ENCODE measurements around the gene UCKL1. TPM values are rescaled to one million over a fixed set of nuclear protein-coding genes. Genes with fewer than 3 reads are reported as not detected.
A peak's percentile ranks its signal among the peaks of the same experiment; 100 is the strongest.
"Not testable (repeated sequence)": the region's sequence is repeated elsewhere in the genome, so short reads cannot be mapped to it uniquely, and the experiment has no call there.

UCKL1 gene
- total RNA-seq, 2 donors from 2014 or later = 46.6 to 66.2 TPM

DNA sequence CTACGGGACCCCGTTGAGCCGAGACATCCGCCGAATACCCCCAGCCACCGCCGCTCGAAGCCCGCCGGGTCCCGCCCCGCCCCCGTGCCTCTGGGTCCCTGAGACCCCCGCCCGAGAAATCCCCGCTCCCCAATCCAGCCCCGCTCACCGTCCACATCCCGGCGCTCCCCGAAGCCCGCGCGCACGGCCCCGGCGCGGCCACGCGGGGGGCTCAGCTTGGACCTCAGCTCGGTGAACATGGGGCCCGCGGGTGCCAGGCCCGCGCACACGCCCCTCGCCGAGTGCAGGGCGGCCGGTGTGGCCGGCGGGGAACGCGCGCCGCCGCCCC lies 23.0 kb upstream of the UCKL1 start:
- Histone ChIP-seq H3K27me3 (replicated peaks; ENCODE audit: insufficient read depth) (no peaks in the 10 kb centered on the region), H3K27ac (peak overlapping the region; percentile 73 to 83), H3K36me3 (no peaks in the 10 kb centered on the region), H3K4me1 (replicated peaks) (peaks cover 12% of the 10 kb centered on the region), H3K4me3 (peak overlapping the region; percentile 46 to 58), H3K9me3 (no peaks in the 10 kb centered on the region)
- 2% methylated on average over 33 of the region's 47 CpGs for WGBS
- intact Hi-C loops (cut with DNase I) = loop anchor here (10.0 kb wide), 2 partner anchors 204 to 334 kb away; no protein-coding TSS in a partner anchor
- DNase-seq (ENCODE audit: low spot score) = no peak
- TF ChIP-seq POLR2A (IDR thresholded peaks at IDR 0.05) (no peak), POLR2AphosphoS5 (IDR thresholded peaks at IDR 0.05) (no peak)
- TF ChIP-seq, protein P1, sequence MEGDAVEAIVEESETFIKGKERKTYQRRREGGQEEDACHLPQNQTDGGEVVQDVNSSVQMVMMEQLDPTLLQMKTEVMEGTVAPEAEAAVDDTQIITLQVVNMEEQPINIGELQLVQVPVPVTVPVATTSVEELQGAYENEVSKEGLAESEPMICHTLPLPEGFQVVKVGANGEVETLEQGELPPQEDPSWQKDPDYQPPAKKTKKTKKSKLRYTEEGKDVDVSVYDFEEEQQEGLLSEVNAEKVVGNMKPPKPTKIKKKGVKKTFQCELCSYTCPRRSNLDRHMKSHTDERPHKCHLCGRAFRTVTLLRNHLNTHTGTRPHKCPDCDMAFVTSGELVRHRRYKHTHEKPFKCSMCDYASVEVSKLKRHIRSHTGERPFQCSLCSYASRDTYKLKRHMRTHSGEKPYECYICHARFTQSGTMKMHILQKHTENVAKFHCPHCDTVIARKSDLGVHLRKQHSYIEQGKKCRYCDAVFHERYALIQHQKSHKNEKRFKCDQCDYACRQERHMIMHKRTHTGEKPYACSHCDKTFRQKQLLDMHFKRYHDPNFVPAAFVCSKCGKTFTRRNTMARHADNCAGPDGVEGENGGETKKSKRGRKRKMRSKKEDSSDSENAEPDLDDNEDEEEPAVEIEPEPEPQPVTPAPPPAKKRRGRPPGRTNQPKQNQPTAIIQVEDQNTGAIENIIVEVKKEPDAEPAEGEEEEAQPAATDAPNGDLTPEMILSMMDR (IDR thresholded peaks at IDR 0.05) = no peak

DNA sequence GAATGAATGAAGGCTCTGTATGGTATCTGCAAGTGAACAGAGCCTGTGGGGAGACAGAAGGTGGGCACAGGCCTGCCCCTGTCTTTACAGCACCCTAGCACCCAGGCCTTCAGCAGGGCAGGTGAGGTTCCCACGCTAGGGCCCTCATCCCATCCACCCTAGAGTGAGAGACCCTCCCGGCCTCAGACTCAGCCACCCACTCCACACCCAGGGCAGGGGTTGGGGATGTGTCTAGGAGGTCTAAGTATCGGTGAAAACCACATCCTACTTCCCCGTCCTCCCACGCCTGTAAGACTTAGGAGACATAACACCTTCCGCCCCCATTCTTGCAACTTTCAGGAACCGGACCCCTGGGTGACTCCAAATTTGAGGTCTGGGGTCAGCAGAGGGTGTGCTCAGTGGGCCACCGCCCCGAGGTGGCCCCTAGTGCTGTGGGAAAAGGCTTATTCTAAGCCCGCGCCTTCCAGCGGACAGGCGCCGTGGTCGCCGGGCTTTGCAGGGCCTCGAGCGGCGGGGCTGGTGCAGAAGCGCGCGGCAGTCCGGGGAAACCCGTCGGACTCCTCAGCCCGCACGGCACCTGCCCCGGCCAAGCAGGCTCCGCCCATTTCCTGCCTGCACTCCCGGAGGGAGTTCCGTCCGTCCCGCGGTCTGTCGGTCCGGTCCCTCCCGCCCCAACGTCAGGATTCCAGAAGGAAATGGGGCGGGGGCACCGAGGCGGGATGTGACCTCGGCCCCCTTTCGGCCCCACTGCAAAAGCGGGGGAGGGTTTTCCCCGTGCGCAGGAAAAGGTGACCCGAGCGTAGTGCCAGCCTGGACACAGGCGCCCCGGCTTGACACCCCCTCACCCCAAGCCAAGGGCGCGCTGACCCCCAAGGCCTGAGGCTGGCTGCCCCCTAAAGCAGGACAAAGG lies 22.4 kb upstream of the UCKL1 start:
- Histone ChIP-seq H3K27ac (peak overlapping the region; percentile 73 to 83), H3K36me3 (no peaks in the 10 kb centered on the region), H3K4me1 (replicated peaks) (peaks cover 15% of the 10 kb centered on the region), H3K9me3 (no peaks in the 10 kb centered on the region), H3K4me3 (peak overlapping the region; percentile 46 to 58), H3K27me3 (replicated peaks; ENCODE audit: insufficient read depth) (no peaks in the 10 kb centered on the region)
- intact Hi-C loops (cut with DNase I) = loop anchor here (10.0 kb wide), 2 partner anchors 204 to 334 kb away; no protein-coding TSS in a partner anchor
- TF ChIP-seq, protein P1 (IDR thresholded peaks at IDR 0.05) = no peak
- TF ChIP-seq POLR2A (IDR thresholded peaks at IDR 0.05) (no peak), POLR2AphosphoS5 (IDR thresholded peaks at IDR 0.05) (peak; percentile 80)
- DNase-seq (ENCODE audit: low spot score) = peak; percentile 80
- 9% methylated on average over 52 of the region's 52 CpGs for WGBS

DNA sequence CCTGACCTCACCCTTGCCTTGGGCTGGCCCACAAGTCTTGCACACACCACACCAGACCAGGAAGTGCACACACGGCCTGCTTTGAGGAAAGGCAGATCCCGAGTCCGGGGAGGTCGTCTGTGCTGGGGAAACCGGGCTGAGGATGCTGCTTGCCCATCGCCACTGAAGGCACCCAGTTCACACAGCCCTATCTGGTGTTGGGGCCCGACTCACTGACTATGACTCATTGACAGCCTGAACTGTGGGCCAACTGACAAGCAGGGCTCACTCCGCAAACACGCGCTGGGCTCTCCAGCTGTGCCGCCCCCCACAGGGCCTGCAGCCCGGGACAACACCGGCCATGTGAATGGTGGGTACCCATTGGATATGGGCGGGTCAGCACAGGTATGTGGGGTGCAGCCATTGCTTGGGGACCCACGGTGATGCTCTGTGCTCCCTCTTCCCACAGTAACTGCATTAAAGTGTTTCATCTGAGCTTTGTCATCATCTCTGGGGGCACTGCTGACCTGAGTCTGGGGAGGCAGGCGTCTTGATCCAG lies 21.6 kb upstream of the UCKL1 start:
- no peak overlapping the region for H3K27ac ChIP-seq
- no peak overlapping the region for H3K4me3 ChIP-seq
- H3K9me3 ChIP-seq = no peaks in the 10 kb centered on the region
- TF ChIP-seq POLR2A (IDR thresholded peaks at IDR 0.05) = no peak
- TF ChIP-seq, protein P1 (IDR thresholded peaks at IDR 0.05) = no peak
- no peaks in the 10 kb centered on the region for H3K36me3 ChIP-seq
- H3K4me1 ChIP-seq (replicated peaks) = peaks cover 15% of the 10 kb centered on the region
- WGBS = 79% methylated on average over 16 of the region's 16 CpGs
- no peak for DNase-seq (ENCODE audit: low spot score)
- intact Hi-C loops (cut with DNase I) = loop anchor here (10.0 kb wide), 2 partner anchors 203 to 333 kb away; no protein-coding TSS in a partner anchor
- no peaks in the 10 kb centered on the region for H3K27me3 ChIP-seq (replicated peaks; ENCODE audit: insufficient read depth)

DNA sequence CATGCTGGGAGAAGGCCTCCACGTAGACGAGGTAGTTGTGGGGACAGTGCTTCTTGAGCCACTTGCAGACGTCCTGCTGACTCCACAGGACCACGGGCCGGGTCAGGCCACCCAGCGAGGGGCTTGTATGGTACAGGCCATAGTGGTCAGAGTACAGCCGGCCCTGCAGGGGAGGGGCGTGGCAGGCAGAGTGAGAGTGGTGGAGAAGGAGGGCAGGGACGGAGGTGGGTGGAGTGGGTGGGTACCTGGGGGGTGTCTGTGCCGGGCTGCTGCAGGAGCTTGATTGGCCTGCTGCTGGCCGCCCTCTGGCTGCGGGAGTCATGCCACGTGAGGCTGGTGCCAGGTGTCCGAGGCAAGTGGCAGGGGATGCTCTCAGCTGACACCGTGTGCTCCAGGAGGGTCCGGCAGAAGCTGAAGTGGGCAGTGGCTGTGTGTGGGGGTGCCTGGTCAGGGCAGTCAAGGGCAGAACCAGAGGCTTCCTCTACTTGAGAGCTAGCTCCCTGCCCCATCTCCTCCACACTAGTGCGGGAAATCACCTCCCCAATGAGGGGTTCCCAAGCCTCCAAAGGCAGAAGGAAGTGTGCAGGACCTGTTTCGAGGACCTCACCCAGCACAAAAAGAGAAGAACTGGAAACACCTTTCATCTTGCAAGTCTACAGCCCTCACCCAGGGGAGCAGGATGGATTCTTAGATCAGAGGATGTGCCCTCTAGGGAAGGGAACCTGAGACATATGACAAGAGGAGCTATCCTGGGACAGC lies 20.9 kb upstream of the UCKL1 start:
- intact Hi-C loops (cut with DNase I) = loop anchor here (10.0 kb wide), 2 partner anchors 202 to 332 kb away; no protein-coding TSS in a partner anchor
- Histone ChIP-seq H3K4me3 (no peak overlapping the region), H3K27me3 (replicated peaks; ENCODE audit: insufficient read depth) (no peaks in the 10 kb centered on the region), H3K9me3 (no peaks in the 10 kb centered on the region), H3K36me3 (no peaks in the 10 kb centered on the region), H3K4me1 (replicated peaks) (peaks cover 14% of the 10 kb centered on the region), H3K27ac (no peak overlapping the region)
- no peak for DNase-seq (ENCODE audit: low spot score)
- TF ChIP-seq, protein P1 (IDR thresholded peaks at IDR 0.05) = no peak
- no peak for TF ChIP-seq POLR2A (IDR thresholded peaks at IDR 0.05)
- TF ChIP-seq POLR2AphosphoS5 (IDR thresholded peaks at IDR 0.05) = no peak
- WGBS = 89% methylated on average over 18 of the region's 18 CpGs

DNA sequence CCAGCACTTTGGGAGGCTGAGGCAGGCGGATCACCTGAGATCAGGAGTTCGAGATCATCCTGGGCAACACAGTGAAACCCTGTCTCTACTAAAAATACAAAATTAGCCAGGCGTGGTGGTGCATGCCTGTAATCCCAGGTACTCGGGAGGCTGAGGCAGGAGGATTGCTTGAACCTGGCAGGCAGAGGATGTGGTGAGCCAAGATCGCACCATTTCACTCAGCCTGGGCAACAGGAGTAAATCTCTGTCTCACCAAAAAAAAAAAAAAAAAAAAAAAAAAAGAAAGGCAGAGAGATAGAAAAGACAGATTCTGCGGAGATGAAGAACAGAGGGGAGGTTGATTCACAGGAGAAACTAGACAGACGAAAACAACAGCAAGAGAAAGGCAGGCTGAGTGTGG lies 20.3 kb upstream of the UCKL1 start:
- DNase-seq (ENCODE audit: low spot score); H3K9me3 ChIP-seq; H3K27me3 ChIP-seq (replicated peaks; ENCODE audit: insufficient read depth); H3K4me1 ChIP-seq (replicated peaks); H3K36me3 ChIP-seq; H3K4me3 ChIP-seq; H3K27ac ChIP-seq: not testable (repeated sequence)
- intact Hi-C loops (cut with DNase I) = loop anchor here (10.0 kb wide), 2 partner anchors 202 to 332 kb away; no protein-coding TSS in a partner anchor
- WGBS = 94% methylated on average over 7 of the region's 7 CpGs

All from prostate gland (tissue), 2 donors.